Measurements from ENCODE around the gene AGFG1.

DNA sequence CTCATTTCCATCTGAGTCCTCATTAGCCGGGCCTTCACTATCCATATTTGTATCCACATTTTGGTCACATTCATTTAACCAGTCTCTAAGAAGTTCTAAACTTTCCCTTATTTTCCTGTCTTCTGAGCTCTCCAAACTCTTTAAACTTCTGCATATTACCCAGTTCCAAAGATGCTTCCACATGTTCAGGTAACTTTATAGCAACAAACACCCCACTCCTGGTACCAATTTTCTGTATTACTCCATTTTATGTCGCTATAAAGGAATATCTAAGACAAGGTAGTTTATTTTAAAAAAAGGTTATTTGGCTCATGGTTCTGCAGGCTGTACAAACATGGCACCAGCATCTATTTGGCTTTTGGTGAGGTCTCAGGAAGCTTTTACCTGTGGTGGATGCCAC lies 38.8 kb upstream of the AGFG1 start:
- TF ChIP-seq POLR2A (IDR thresholded peaks at IDR 0.05) = no peak
- TF ChIP-seq, protein P1, sequence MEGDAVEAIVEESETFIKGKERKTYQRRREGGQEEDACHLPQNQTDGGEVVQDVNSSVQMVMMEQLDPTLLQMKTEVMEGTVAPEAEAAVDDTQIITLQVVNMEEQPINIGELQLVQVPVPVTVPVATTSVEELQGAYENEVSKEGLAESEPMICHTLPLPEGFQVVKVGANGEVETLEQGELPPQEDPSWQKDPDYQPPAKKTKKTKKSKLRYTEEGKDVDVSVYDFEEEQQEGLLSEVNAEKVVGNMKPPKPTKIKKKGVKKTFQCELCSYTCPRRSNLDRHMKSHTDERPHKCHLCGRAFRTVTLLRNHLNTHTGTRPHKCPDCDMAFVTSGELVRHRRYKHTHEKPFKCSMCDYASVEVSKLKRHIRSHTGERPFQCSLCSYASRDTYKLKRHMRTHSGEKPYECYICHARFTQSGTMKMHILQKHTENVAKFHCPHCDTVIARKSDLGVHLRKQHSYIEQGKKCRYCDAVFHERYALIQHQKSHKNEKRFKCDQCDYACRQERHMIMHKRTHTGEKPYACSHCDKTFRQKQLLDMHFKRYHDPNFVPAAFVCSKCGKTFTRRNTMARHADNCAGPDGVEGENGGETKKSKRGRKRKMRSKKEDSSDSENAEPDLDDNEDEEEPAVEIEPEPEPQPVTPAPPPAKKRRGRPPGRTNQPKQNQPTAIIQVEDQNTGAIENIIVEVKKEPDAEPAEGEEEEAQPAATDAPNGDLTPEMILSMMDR (IDR thresholded peaks at IDR 0.05) = no peak
- TF ChIP-seq EP300 (IDR thresholded peaks at IDR 0.05) = no peak

Measured in suprapubic skin (tissue), 3 donors.